DMS53 treated with DMSO at 0.1 percent for 48 hours (cell line): Measurements from ENCODE around the gene FUNDC2.
A peak's percentile ranks its signal among the peaks of the same experiment; 100 is the strongest.

Source experiments
- DNase-seq: peaks from one replicate; lab custom pipeline; 2025; ENCODE audit not compliant: unreplicated experiment; lab: John Stamatoyannopoulos, UW

FUNDC2 gene

DNA sequence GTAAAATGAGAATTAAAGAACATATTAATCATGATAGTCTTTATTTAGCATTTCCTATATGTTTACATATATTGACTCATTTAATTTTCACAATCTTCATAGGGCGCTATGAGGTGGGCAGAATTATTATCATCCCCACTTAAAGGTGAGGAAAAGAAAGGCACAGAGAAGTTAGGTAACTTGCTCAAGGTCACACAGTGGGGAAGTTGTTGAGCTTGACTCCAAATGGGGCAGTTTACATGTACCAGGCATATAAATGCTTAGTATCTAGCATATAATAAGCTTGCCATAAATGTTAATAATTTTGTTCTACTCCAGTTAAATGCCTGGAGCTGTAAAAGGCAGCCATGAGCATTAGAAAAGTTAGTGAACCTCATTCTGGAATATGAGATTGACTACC, 42.8 kb downstream of the FUNDC2 start:
- DNase-seq: no peak

DNA sequence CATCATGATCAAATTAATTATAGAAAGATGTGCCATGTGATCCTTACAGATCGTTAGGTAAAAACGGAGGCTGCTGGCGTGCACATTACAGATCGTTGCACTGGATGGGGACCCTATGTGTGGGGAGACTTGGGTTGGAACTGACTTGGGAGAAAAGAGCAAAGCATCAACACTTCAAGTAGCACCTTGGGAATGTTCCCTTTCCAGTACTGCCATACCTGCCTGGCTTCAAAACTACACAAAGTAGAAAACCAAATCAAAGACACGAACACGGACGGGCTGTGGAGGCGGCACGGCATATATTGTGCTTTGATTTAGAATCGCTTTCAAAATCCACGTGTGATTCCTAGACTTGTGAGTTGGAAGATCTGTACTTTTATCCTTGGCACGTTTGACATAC, 43.4 kb downstream of the FUNDC2 start:
- no peak for DNase-seq

DNA sequence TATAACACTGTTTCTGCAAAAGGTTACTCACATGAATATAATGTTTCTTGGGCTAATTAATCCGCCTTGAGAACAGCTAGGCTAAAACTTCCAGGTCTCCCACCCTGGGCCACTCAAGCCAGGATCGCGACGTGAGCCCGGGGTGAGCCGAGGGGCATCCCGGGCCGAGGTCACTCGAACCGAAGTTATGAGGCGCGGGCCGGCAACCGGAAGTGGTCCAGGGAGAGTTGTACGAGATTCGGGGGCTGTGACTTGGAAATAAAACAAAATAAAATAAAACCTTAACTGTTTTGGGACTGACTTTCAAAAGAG, 44.0 kb downstream of the FUNDC2 start:
- no peak for DNase-seq

DNA sequence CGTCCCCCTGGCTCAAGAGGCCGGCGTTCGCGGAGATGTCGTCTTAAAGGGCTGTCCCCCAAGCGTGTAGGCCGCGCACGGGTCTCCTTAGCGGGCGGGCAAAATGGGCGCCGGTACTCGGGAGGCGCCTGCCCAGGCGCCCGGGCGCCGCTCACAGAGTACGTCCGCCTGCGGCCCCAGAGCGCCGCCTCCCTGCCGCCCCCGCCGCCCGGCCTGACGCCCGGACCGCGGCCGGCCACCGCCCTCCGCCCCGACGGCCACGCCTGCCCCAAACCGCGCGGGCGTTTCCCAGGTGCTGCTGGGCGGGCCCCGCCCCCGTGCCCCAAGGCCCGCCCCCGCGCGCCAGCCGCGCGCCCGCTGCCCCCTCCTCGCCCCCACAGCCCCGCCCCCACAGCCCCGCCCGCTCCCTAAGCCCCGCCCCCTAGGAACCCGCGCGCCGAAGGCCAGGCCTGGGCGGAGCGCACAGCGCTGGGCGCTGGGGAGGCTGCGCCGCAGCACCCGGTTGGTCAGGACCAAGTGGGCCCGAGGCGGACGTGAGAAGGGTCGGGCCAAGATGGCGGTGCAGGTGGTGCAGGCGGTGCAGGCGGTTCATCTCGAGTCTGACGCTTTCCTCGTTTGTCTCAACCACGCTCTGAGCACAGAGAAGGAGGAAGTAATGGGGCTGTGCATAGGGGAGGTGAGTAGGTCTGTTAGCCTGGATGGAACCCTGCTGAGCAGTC, 44.5 kb downstream of the FUNDC2 start, which contains the start of the genes BRCC3, CMC4 and MTCP1:
Gene BRCC3, plus strand, starts transcription at position 534 of the 719 bp plus-strand sequence. Its CDS starts 20 bp downstream, at position 554.
Gene CMC4, minus strand, starts transcription at position 162 of the 719 bp plus-strand sequence. CDS start 7,113 bp downstream, outside the sequence.
Gene MTCP1, minus strand, starts transcription at position 162 of the 719 bp plus-strand sequence. CDS start 5,126 bp downstream, outside the sequence.
- DNase-seq: peak; percentile 74

DNA sequence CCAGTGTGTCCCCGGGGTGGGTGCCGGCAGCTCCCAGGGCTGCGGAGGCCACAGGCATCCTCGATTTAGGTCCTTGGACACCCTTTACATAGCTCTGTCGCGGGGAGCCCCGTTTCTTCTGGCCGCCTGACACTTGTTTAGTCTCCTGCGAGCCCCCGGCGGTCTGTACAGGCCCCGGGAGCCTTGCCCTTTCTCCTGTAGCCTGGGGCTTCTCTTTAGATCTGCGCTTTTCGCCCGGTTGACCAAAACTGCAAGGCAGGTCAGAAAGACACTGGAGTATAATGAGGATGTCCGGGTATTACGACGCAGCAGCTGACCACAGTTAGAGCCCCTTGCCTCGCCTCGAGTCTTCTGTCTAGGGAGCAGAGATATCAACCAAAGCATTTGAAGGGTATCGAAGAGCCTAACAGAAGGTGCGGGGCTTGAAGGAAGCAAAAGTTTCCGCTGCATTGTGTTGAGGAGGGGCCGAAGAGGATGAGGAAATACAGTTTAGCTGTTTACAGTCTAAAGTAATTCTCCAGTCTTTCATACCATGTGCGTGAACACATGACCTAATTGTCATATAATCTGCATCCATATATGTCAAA, 45.1 kb downstream of the FUNDC2 start:
- DNase-seq: peak; percentile 32

DNA sequence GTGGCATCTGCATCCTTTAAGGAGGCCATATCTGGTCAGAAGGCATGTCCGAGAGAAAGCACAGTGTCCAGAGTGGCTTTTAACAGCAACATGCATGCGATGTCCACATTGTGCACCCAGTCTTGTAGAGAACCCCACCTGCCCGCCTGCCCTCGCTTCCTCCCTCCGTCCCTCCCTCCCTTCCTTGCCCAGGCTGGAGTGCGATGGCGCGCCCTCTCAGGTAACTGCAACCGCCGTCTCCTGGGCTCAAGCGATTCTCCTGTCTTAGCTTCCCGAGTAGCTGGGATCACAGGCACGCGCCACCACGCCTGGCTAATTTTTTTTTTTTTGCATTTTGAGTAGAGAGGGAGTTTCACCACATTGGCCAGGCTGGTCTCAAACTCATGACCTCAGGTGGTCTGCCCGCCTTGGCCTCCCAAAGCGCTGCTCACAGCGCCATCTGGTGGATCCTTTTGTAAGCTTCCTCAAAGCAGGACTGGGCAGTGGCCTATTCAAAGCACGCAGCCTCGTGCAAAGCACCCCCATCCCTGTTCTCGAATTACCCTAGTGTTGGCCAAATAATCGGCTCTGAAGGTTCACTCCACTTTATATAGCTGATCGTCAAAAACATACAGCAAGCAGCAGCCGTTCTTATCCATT, 59.7 kb downstream of the FUNDC2 start:
- no peak for DNase-seq

DNA sequence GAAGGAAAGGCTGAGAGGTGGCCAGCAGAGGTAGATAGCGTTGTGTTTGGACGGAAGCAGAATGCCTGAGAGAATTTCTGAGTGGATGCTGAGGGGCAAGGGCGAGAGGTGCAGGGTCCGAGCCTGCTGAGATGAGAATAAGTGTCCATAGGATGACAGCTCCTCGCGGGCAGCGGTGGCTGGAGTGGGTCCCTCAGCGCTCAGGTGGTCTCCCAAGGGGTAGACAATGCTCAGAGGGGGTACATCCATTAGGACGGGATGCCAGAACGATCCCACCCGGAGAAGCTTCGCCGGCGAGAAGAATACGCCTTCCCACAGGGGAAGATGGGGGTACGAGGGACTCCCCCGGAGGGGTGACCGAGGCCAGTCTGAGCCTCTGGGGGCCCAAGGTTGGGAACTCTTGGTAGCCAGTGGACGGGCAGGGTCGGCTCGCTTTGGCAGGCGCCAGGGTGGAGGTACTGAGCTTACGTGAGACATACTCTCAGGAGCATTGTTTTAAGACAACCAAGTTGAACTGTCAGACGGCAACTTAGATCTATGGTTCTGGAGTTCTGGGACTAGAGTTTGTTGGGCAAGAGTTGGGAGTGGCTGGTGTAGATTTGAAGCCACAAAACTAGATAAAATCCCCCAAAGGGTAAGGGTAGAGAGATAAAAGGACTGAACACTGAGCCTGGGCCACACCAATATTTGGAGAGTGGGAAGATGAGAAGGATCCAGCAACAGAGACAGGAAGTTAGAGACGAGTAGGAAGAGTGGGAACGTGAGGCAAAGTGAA, 60.5 kb downstream of the FUNDC2 start:
- DNase-seq: no peak

DNA sequence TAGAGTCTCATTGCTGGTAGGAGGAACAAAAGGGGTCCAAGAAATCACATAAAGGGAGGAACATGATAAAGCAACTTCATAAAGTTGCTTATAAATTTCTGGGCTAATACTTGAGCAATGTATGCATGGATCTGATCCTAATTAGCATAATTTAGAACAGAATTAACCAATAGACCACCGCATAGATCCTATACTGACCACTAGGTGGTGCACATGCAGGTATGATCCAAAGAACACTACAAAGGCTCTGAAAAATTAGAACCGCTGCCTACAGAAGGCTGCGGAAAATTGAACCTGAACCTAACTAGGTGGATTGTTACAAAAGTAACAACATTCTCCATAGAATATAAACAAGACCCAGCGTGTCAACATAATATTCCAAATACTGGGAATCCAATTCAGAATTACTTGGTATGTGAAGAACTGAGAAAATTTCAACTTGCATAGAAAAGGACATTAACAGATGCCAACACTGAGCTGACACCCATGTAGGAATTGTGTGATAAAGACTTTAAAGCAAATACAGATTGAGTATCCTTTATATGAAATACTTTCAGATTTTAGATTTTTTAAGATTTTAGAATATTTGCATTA, 67.9 kb downstream of the FUNDC2 start:
- peak; percentile 15 for DNase-seq

DNA sequence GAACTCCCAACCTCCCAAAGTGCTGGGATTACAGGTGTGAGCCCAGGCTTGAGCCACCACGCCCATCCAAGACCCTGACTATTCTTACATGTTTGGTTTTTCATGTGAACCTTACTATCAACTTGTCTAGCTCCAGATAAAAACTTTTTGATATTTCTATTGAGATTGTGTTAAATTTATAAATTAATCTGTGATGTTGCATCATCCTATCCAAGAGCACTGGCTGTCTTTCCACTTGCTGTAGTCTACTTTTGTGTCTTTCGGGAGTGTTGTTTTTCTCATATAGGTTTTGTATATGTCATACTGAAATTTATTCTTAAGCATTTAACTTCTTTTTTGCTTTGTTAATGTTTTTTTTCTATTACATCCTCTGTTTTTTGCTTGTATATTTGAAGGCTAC, 79.3 kb downstream of the FUNDC2 start:
- DNase-seq: no peak

DNA sequence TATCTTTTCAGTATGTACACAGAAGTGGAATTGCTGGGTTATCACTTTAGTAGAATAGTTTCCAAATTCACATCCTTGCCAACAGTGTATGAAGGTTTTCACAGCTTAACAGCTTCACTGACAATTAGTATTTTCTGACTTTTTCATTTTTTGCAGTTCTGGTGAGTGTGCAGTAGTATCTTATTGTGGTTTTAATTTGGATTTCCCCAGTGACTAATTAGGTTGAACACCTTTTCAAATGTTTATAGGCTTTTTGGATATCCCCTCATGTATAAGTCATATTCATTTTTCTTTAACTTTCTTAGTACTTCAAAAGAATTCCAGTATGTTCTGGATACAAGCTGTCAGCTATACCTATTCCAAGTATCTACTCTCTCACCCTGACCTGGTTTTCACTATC, 81.8 kb downstream of the FUNDC2 start:
- DNase-seq: no peak
